ENCODE results near the gene MCL1. TPM values are rescaled to one million over a fixed set of nuclear protein-coding genes. Genes with fewer than 3 reads are reported as not detected.

The MCL1 gene
- polyA plus RNA-seq, 6 donors from 2014 or later, result 44.8 to 110 (median 95.1) TPM

- peaks cover 8 to 17% (median 16%) of the 10 kb centered on the region in 3 donors for H3K4me1 Mint-ChIP-seq
- ATAC-seq (ENCODE audit: low read depth in 2 of 2) (no peak), DNase-seq (no peak)
- H3K9me3 Mint-ChIP-seq, result no peaks in the 10 kb centered on the region
- H3K27me3 Mint-ChIP-seq, result peaks cover 7 to 34% (median 12%) of the 10 kb centered on the region in 3 donors
- no peak overlapping the region for H3K4me3 Mint-ChIP-seq
- H3K27ac Mint-ChIP-seq, result no peak overlapping the region
- no peaks in the 10 kb centered on the region for H3K36me3 Mint-ChIP-seq
Observed at GRCh38 chr1:150546294-150546937, 33.0 kb downstream of the MCL1 start.

- Mint-ChIP-seq H3K27ac (no peak overlapping the region), H3K4me1 (peaks cover 5 to 12% (median 11%) of the 10 kb centered on the region in 3 donors), H3K4me3 (no peak overlapping the region), H3K36me3 (no peaks in the 10 kb centered on the region), H3K9me3 (no peaks in the 10 kb centered on the region), H3K27me3 (peaks cover 7 to 26% (median 9%) of the 10 kb centered on the region in 3 donors)
- no peak for ATAC-seq (ENCODE audit: low read depth in 2 of 2)
- DNase-seq, result no peak
Observed at GRCh38 chr1:150545486-150546032, 33.9 kb downstream of the MCL1 start.

GRCh38 chr1:150544204-150544603, 35.2 kb downstream of the MCL1 start:
- H3K9me3 Mint-ChIP-seq, result no peaks in the 10 kb centered on the region
- H3K4me3 Mint-ChIP-seq, result no peak overlapping the region
- no peaks in the 10 kb centered on the region for H3K36me3 Mint-ChIP-seq
- H3K27me3 Mint-ChIP-seq, result peaks cover 7 to 17% (median 9%) of the 10 kb centered on the region in 3 donors
- H3K4me1 Mint-ChIP-seq, result peaks cover 0 to 5% (median 4%) of the 10 kb centered on the region in 3 donors
- no peak for DNase-seq
- H3K27ac Mint-ChIP-seq, result no peak overlapping the region
- no peak for ATAC-seq (ENCODE audit: low read depth in 2 of 2)

GRCh38 chr1:150543500-150544143, 35.8 kb downstream of the MCL1 start:
- H3K9me3 Mint-ChIP-seq, result no peaks in the 10 kb centered on the region
- no peaks in the 10 kb centered on the region for H3K36me3 Mint-ChIP-seq
- DNase-seq (no peak), ATAC-seq (ENCODE audit: low read depth in 2 of 2) (no peak)
- H3K4me1 Mint-ChIP-seq, result peaks cover 0 to 5% (median 4%) of the 10 kb centered on the region in 3 donors
- no peak overlapping the region for H3K27ac Mint-ChIP-seq
- H3K4me3 Mint-ChIP-seq, result no peak overlapping the region
- H3K27me3 Mint-ChIP-seq, result peaks cover 8 to 17% (median 8%) of the 10 kb centered on the region in 3 donors

- Mint-ChIP-seq H3K27ac (peak overlapping the region in 1 of 6 donors; percentile 44), H3K27me3 (peaks cover 0 to 8% (median 0%) of the 10 kb centered on the region in 3 donors), H3K4me1 (no peaks in the 10 kb centered on the region), H3K9me3 (no peaks in the 10 kb centered on the region), H3K4me3 (no peak overlapping the region), H3K36me3 (no peaks in the 10 kb centered on the region)
- ATAC-seq (ENCODE audit: low read depth in 2 of 2), result no peak
- DNase-seq, result no peak
Observed at GRCh38 chr1:150537732-150538684, 41.4 kb downstream of the MCL1 start.

GRCh38 chr1:150536836-150537731, 42.3 kb downstream of the MCL1 start:
- Mint-ChIP-seq H3K4me1 (peaks cover 4 to 7% (median 4%) of the 10 kb centered on the region in 3 donors), H3K36me3 (no peaks in the 10 kb centered on the region), H3K27me3 (peaks cover 0 to 8% (median 0%) of the 10 kb centered on the region in 3 donors), H3K4me3 (no peak overlapping the region), H3K27ac (no peak overlapping the region), H3K9me3 (no peaks in the 10 kb centered on the region)
- no peak for DNase-seq
- no peak for ATAC-seq (ENCODE audit: low read depth in 2 of 2)

GRCh38 chr1:150535511-150536287, 43.7 kb downstream of the MCL1 start:
- H3K36me3 Mint-ChIP-seq, result no peaks in the 10 kb centered on the region
- DNase-seq (no peak), ATAC-seq (ENCODE audit: low read depth in 2 of 2) (no peak)
- H3K4me3 Mint-ChIP-seq, result no peak overlapping the region
- no peaks in the 10 kb centered on the region for H3K9me3 Mint-ChIP-seq
- peaks cover 4 to 7% (median 4%) of the 10 kb centered on the region in 3 donors for H3K4me1 Mint-ChIP-seq
- peaks cover 0 to 8% (median 0%) of the 10 kb centered on the region in 3 donors for H3K27me3 Mint-ChIP-seq
- no peak overlapping the region for H3K27ac Mint-ChIP-seq

GRCh38 chr1:150534002-150534401, 45.4 kb downstream of the MCL1 start:
- no peak overlapping the region for H3K27ac Mint-ChIP-seq
- ATAC-seq (ENCODE audit: low read depth in 2 of 2), result no peak
- no peak overlapping the region for H3K4me3 Mint-ChIP-seq
- peaks cover 4 to 7% (median 4%) of the 10 kb centered on the region in 3 donors for H3K4me1 Mint-ChIP-seq
- DNase-seq, result no peak
- no peaks in the 10 kb centered on the region for H3K9me3 Mint-ChIP-seq
- H3K36me3 Mint-ChIP-seq, result no peaks in the 10 kb centered on the region
- no peaks in the 10 kb centered on the region for H3K27me3 Mint-ChIP-seq

- Mint-ChIP-seq H3K36me3 (no peaks in the 10 kb centered on the region), H3K4me1 (peaks cover 4 to 7% (median 4%) of the 10 kb centered on the region in 3 donors), H3K27me3 (no peaks in the 10 kb centered on the region), H3K4me3 (no peak overlapping the region), H3K27ac (no peak overlapping the region), H3K9me3 (no peaks in the 10 kb centered on the region)
- no peak for ATAC-seq (ENCODE audit: low read depth in 2 of 2)
- no peak for DNase-seq
Observed at GRCh38 chr1:150532860-150533259, 46.5 kb downstream of the MCL1 start.

GRCh38 chr1:150530491-150531159, 48.8 kb downstream of the MCL1 start:
- Mint-ChIP-seq H3K4me1 (peaks cover 4 to 7% (median 4%) of the 10 kb centered on the region in 3 donors), H3K36me3 (no peaks in the 10 kb centered on the region), H3K27me3 (no peaks in the 10 kb centered on the region), H3K9me3 (no peaks in the 10 kb centered on the region), H3K4me3 (no peak overlapping the region), H3K27ac (peak overlapping the region in 2 of 6 donors; percentile 23 to 54)
- DNase-seq (no peak), ATAC-seq (ENCODE audit: low read depth in 2 of 2) (no peak)

- H3K9me3 Mint-ChIP-seq, result no peaks in the 10 kb centered on the region
Observed at GRCh38 chr1:150529017-150529416, 50.4 kb downstream of the MCL1 start.

More at GRCh38 chr1:150529017-150529416, 50.4 kb downstream of the MCL1 start:
- ATAC-seq (ENCODE audit: low read depth in 2 of 2) (no peak), DNase-seq (no peak)
- H3K4me3 Mint-ChIP-seq, result no peak overlapping the region
- peaks cover 4 to 7% (median 4%) of the 10 kb centered on the region in 3 donors for H3K4me1 Mint-ChIP-seq
- H3K36me3 Mint-ChIP-seq, result no peaks in the 10 kb centered on the region
- no peaks in the 10 kb centered on the region for H3K27me3 Mint-ChIP-seq
- H3K27ac Mint-ChIP-seq, result no peak overlapping the region

Data from naive B cell (primary cell).